Measurements from ENCODE around the gene SLC6A1. TPM values are rescaled to one million over a fixed set of nuclear protein-coding genes. Genes with fewer than 3 reads are reported as not detected.

SLC6A1 gene
- total RNA-seq, 2 donors from 2014 or later = 0.18 to 6.2 TPM

GRCh38 chr3:10964537-10965167, 27.9 kb upstream of the SLC6A1 start:
- H3K4me3 ChIP-seq = no peak overlapping the region
- WGBS = 67% methylated on average over 6 of the region's 6 CpGs
- peaks cover 3% of the 10 kb centered on the region for H3K27me3 ChIP-seq (replicated peaks; ENCODE audit: insufficient read depth)
- no peak for TF ChIP-seq POLR2A (IDR thresholded peaks at IDR 0.05)
- TF ChIP-seq CTCF (IDR thresholded peaks at IDR 0.05) = no peak
- TF ChIP-seq POLR2AphosphoS5 (IDR thresholded peaks at IDR 0.05) = no peak
- intact Hi-C loops (cut with DNase I) = no loop called here
- no peaks in the 10 kb centered on the region for H3K4me1 ChIP-seq (replicated peaks)
- no peak overlapping the region for H3K27ac ChIP-seq
- no peak for DNase-seq (ENCODE audit: low spot score)
- H3K36me3 ChIP-seq = no peaks in the 10 kb centered on the region
- H3K9me3 ChIP-seq = no peaks in the 10 kb centered on the region

DNA sequence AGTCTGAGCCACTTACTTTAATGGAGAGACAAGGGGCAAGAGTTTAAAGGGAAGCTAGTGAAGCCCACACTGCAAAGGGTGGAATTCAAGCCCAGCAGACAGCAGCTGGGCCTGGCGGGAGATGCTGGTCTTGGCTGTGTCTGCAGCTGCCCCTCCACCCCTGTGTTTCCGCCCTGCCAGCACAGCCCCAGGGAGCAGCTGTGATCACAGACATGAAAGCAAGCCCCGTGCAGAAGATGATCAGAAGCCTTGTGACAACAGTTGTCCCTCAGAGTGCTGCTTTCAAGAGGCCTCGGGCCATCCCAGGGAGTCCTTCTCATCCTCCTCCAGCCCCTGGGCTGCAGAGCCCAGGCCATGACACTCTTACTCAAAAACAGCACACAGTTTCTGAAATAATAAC, 24.1 kb upstream of the SLC6A1 start:
- H3K27ac ChIP-seq = no peak overlapping the region
- no peaks in the 10 kb centered on the region for H3K36me3 ChIP-seq
- no peak overlapping the region for H3K4me3 ChIP-seq
- no peak for DNase-seq (ENCODE audit: low spot score)
- TF ChIP-seq CTCF (IDR thresholded peaks at IDR 0.05) (no peak), POLR2A (IDR thresholded peaks at IDR 0.05) (no peak), POLR2AphosphoS5 (IDR thresholded peaks at IDR 0.05) (no peak)
- H3K9me3 ChIP-seq = no peaks in the 10 kb centered on the region
- intact Hi-C loops (cut with DNase I) = no loop called here
- 39% methylated on average over 4 of the region's 4 CpGs for WGBS
- no peaks in the 10 kb centered on the region for H3K4me1 ChIP-seq (replicated peaks)
- H3K27me3 ChIP-seq (replicated peaks; ENCODE audit: insufficient read depth) = peaks cover 6% of the 10 kb centered on the region

DNA sequence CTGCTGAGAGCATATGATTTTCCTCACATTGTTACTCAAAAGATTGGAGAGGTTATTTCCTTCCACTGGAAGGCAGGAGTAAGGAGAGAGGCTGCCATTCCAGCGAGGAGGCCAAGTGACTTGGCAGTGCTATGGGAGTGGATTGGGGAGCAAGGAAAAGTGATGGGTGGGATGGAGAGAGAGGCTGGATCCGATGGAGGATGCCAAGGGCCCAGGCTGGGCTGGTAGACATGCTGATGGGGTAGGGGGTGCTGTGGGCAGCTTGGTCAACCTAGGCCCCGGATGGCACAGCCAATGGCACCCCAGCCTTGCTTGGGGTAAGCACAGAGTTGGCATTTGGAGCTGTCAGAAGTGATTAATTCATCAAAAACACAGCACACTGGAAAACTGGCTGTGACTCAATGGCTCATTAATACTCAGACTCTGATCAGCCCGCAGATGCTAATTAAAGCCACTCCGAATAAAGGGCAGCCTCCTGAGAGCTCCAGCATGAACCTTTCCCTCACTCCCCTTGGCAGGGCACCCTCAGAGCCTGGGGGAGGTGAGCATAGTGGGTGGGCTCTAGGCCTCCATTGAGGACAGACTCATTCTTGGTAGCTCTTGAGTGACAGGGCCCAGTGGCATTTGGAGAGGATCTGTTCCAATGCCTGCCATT, 22.1 kb upstream of the SLC6A1 start:
- 83% methylated on average over 5 of the region's 5 CpGs for whole genome bisulfite sequencing
- H3K4me3 ChIP-seq = no peak overlapping the region
- no peak for DNase-seq (ENCODE audit: low spot score)
- TF ChIP-seq POLR2AphosphoS5 (IDR thresholded peaks at IDR 0.05) = no peak
- TF ChIP-seq POLR2A (IDR thresholded peaks at IDR 0.05) = no peak
- no peak for TF ChIP-seq CTCF (IDR thresholded peaks at IDR 0.05)
- no peaks in the 10 kb centered on the region for H3K36me3 ChIP-seq
- H3K4me1 ChIP-seq (replicated peaks) = no peaks in the 10 kb centered on the region
- no peaks in the 10 kb centered on the region for H3K9me3 ChIP-seq
- peaks cover 4% of the 10 kb centered on the region for H3K27me3 ChIP-seq (replicated peaks; ENCODE audit: insufficient read depth)
- no peak overlapping the region for H3K27ac ChIP-seq
- intact Hi-C loops (cut with DNase I) = no loop called here

GRCh38 chr3:10972072-10972782, 20.3 kb upstream of the SLC6A1 start:
- Histone ChIP-seq H3K4me3 (no peak overlapping the region), H3K4me1 (replicated peaks) (no peaks in the 10 kb centered on the region), H3K27me3 (replicated peaks; ENCODE audit: insufficient read depth) (peaks cover 7% of the 10 kb centered on the region), H3K27ac (no peak overlapping the region), H3K36me3 (no peaks in the 10 kb centered on the region), H3K9me3 (no peaks in the 10 kb centered on the region)
- no peak for TF ChIP-seq POLR2AphosphoS5 (IDR thresholded peaks at IDR 0.05)
- TF ChIP-seq POLR2A (IDR thresholded peaks at IDR 0.05) = no peak
- no peak for TF ChIP-seq CTCF (IDR thresholded peaks at IDR 0.05)
- 47% methylated on average over 10 of the region's 10 CpGs for WGBS
- intact Hi-C loops (cut with DNase I) = no loop called here
- no peak for DNase-seq (ENCODE audit: low spot score)
